Inflammatory macrophage (primary cell): ENCODE measurements around the gene APPL2.
"Not testable (repeated sequence)": the region's sequence is repeated elsewhere in the genome, so short reads cannot be mapped to it uniquely, and the experiment has no call there.

Experiments used
- DNase-seq, 2 donors: peaks; one replicate each; pipeline ENCODE4 v3.0.0-alpha.2; 2020 to 2022

Gene APPL2

GRCh38 chr12:105183976-105184375, 52.0 kb downstream of the APPL2 start:
- DNase-seq = not testable (repeated sequence)

DNA sequence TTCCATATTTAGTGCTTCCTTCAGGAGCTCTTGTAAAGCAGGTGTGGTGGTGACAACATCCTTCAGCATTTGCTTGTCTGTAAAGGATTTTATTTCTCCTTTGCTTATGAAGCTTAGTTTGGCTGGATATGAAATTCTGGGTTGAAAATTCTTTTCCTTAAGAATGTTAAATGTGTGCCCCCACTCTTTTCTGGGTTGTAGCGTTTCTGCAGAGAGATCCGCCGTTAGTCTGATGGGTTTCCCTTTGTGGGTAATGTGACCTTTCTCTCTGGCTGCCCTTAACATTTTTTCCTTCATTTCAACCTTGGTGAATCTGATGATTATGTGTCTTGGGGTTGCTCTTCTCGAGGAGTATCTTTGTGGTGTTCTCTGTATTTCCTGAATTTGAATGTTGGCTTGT, 52.6 kb downstream of the APPL2 start:
- DNase-seq = not testable (repeated sequence)

GRCh38 chr12:105179114-105179513, 56.9 kb downstream of the APPL2 start:
- not testable (repeated sequence) for DNase-seq

- no peak for DNase-seq
These were observed 58.8 kb downstream of the APPL2 start for GRCh38 chr12:105177208-105177607.

DNA sequence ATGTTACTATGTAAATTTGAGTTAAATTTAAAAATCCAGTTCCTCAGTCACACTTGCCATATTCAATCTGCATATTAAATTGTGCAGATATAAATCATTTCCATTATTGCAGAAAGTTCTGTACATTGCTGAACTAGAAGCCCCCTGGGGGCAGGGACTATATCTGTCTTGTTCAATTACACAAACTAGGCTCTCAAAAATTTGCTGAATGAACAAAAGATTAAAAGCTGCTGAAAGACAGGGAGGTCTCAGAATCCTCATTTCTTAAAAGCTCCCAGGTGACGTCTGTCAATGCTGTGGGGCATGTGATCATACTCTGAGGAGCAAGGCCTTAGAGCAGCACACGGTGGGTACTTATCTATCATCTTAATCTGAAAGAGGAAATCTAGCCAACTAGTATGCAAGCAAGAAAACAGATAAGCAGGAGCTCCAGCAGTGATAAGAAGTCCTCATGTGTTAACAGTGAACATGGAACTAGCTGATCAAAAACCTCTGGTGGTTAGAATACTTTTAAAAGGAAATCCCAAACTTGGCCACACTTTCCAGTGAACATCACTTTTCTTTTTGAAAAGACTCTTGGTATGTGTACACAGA, 60.5 kb downstream of the APPL2 start:
- DNase-seq = no peak

GRCh38 chr12:105171691-105172436, 64.1 kb downstream of the APPL2 start:
- DNase-seq = no peak

DNA sequence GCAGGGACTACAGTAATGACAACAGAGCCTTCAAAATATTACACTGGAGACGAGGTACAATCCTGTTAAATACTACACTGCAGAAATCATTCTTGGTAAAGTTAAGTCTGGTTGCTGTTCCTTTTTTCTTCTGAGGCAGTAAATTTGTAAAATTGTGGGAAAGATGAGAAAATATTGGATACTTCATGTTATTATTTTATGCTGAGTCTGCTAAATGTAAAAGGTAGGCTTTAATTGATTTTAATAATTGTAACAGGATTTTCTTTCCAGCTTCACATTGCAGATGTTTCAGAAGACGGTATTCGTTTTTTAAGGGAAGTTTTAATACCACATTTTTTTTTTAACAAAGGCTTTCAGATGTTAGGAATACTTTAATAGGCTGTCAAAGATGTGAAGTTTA, 65.8 kb downstream of the APPL2 start:
- DNase-seq = no peak

GRCh38 chr12:105168006-105168405, 68.0 kb downstream of the APPL2 start:
- no peak for DNase-seq

GRCh38 chr12:105167346-105167745, 68.6 kb downstream of the APPL2 start:
- DNase-seq = no peak

- DNase-seq = no peak
These were observed 69.2 kb downstream of the APPL2 start for GRCh38 chr12:105166736-105167135.

- no peak for DNase-seq
These were observed 71.9 kb downstream of the APPL2 start for GRCh38 chr12:105164068-105164467.

GRCh38 chr12:105162174-105162573, 73.8 kb downstream of the APPL2 start:
- no peak for DNase-seq

GRCh38 chr12:105158876-105159275, 77.1 kb downstream of the APPL2 start:
- DNase-seq = no peak

DNA sequence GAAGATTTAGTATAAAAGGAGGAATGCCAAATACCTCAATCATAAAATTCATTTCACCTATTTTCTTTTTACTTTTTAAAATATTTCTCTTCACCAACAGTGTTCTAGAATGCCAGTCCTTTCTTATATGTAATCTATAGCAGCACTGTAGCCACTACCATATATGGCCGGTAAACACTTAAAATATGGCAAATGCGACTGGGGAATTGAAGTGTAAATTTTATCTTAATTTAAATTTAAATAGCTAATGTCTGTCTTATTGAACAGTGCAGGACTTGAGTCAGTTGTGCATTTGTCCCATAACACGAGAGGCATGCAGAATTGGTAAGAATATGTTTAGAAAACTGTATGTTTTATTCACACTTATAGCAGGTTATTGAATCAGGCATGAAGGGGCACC, 78.4 kb downstream of the APPL2 start:
- DNase-seq = no peak

- DNase-seq = no peak
These were observed 79.7 kb downstream of the APPL2 start for GRCh38 chr12:105156260-105156659.

DNA sequence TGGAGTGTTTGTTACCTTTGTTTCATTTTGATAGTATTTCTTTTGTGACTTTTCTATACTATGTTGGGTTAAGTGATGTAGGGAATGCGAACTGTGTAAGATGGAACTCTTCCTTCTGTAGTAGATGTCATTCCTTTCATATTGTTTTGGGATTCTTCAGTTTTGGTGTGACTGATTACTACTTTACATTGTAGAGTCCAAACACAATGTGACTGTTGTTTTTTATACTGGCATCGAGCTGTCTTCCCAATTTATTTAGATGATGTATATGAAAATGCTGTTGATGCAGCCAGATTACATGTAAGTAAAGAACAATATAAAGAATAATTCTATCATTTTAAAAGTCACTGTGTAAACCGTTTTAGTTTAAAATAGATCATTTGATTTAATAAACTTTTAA, 93.7 kb downstream of the APPL2 start:
- no peak for DNase-seq

- DNase-seq = no peak
These were observed 94.6 kb downstream of the APPL2 start for GRCh38 chr12:105141320-105141922.

GRCh38 chr12:105138248-105138647, 97.7 kb downstream of the APPL2 start:
- no peak for DNase-seq
